ENCODE results near the gene SLC7A10. TPM values are rescaled to one million over a fixed set of nuclear protein-coding genes. Genes with fewer than 3 reads are reported as not detected.

The SLC7A10 gene
- total RNA-seq, 1 donor from 2014 or later = not detected

GRCh38 chr19:33205110-33205509 lies 20.5 kb downstream of the SLC7A10 start:
- no peak for DNase-seq
- peaks cover 2% of the 10 kb centered on the region for H3K9me3 Mint-ChIP-seq (ENCODE audit: unreplicated experiment)
- H3K27me3 Mint-ChIP-seq (ENCODE audit: unreplicated experiment) = peaks cover 5% of the 10 kb centered on the region
- peaks cover 6% of the 10 kb centered on the region for H3K36me3 Mint-ChIP-seq (ENCODE audit: unreplicated experiment)
- H3K4me3 Mint-ChIP-seq (ENCODE audit: unreplicated experiment) = no peak overlapping the region
- TF ChIP-seq CTCF (IDR thresholded peaks at IDR 0.05; ENCODE audit: partially characterized antibody, unreplicated experiment) = no peak
- no peaks in the 10 kb centered on the region for H3K4me1 Mint-ChIP-seq (ENCODE audit: low read depth, unreplicated experiment)
- no peak overlapping the region for H3K27ac Mint-ChIP-seq (ENCODE audit: unreplicated experiment)

GRCh38 chr19:33204136-33204973 lies 21.3 kb downstream of the SLC7A10 start:
- Mint-ChIP-seq H3K27ac (ENCODE audit: unreplicated experiment) (no peak overlapping the region), H3K4me3 (ENCODE audit: unreplicated experiment) (no peak overlapping the region), H3K4me1 (ENCODE audit: low read depth, unreplicated experiment) (no peaks in the 10 kb centered on the region), H3K9me3 (ENCODE audit: unreplicated experiment) (peaks cover 2% of the 10 kb centered on the region), H3K27me3 (ENCODE audit: unreplicated experiment) (peaks cover 5% of the 10 kb centered on the region), H3K36me3 (ENCODE audit: unreplicated experiment) (peaks cover 6% of the 10 kb centered on the region)
- TF ChIP-seq CTCF (IDR thresholded peaks at IDR 0.05; ENCODE audit: partially characterized antibody, unreplicated experiment) = no peak
- DNase-seq = no peak

GRCh38 chr19:33203529-33203928 lies 22.1 kb downstream of the SLC7A10 start:
- peaks cover 6% of the 10 kb centered on the region for H3K36me3 Mint-ChIP-seq (ENCODE audit: unreplicated experiment)
- no peak overlapping the region for H3K4me3 Mint-ChIP-seq (ENCODE audit: unreplicated experiment)
- H3K27ac Mint-ChIP-seq (ENCODE audit: unreplicated experiment) = no peak overlapping the region
- H3K4me1 Mint-ChIP-seq (ENCODE audit: low read depth, unreplicated experiment) = no peaks in the 10 kb centered on the region
- no peak for TF ChIP-seq CTCF (IDR thresholded peaks at IDR 0.05; ENCODE audit: partially characterized antibody, unreplicated experiment)
- peaks cover 2% of the 10 kb centered on the region for H3K9me3 Mint-ChIP-seq (ENCODE audit: unreplicated experiment)
- H3K27me3 Mint-ChIP-seq (ENCODE audit: unreplicated experiment) = peaks cover 5% of the 10 kb centered on the region
- DNase-seq = no peak

- no peaks in the 10 kb centered on the region for H3K4me1 Mint-ChIP-seq (ENCODE audit: low read depth, unreplicated experiment)
- no peak overlapping the region for H3K4me3 Mint-ChIP-seq (ENCODE audit: unreplicated experiment)
Measured at GRCh38 chr19:33202546-33203507, 22.8 kb downstream of the SLC7A10 start.

More at GRCh38 chr19:33202546-33203507, 22.8 kb downstream of the SLC7A10 start:
- H3K27me3 Mint-ChIP-seq (ENCODE audit: unreplicated experiment) = peaks cover 2% of the 10 kb centered on the region
- no peak for TF ChIP-seq CTCF (IDR thresholded peaks at IDR 0.05; ENCODE audit: partially characterized antibody, unreplicated experiment)
- peaks cover 6% of the 10 kb centered on the region for H3K36me3 Mint-ChIP-seq (ENCODE audit: unreplicated experiment)
- H3K9me3 Mint-ChIP-seq (ENCODE audit: unreplicated experiment) = peaks cover 2% of the 10 kb centered on the region
- H3K27ac Mint-ChIP-seq (ENCODE audit: unreplicated experiment) = peak overlapping the region; percentile 41
- DNase-seq = no peak
